Skeletal muscle tissue (tissue), 4 donors: ENCODE results near the gene CERK. TPM values are rescaled to one million over a fixed set of nuclear protein-coding genes. Genes with fewer than 3 reads are reported as not detected.

Experiments
- H3K27ac ChIP-seq: one replicate; pipeline ENCODE4 v1.7.0; 2013; ENCODE audit warnings: mild to moderate bottlenecking, low read depth, low read length, inconsistent platforms
- H3K27me3 ChIP-seq, 3 donors: one replicate each; pipeline ENCODE4 v1.7.0; 2013; ENCODE audit warnings: low read length in 3 of 3; ENCODE audit not compliant: control insufficient read depth in 3 of 3, insufficient read depth in 3 of 3
- H3K36me3 ChIP-seq, 3 donors: one replicate each; pipeline ENCODE4 v1.7.0; 2013; ENCODE audit warnings: low read length in 3 of 3; ENCODE audit not compliant: control insufficient read depth in 3 of 3, insufficient read depth in 3 of 3
- H3K4me1 ChIP-seq, 3 donors: one replicate each; pipeline ENCODE4 v1.7.0; 2013; ENCODE audit warnings: low read length in 3 of 3, mild to moderate bottlenecking in 3 of 3; ENCODE audit not compliant: control insufficient read depth in 3 of 3, insufficient read depth in 3 of 3
- H3K4me3 ChIP-seq, 3 donors: one replicate each; pipeline ENCODE4 v1.7.0; 2013; ENCODE audit warnings: low read length in 3 of 3
- H3K9ac ChIP-seq, 3 donors: one replicate each; pipeline ENCODE4 v1.7.0; 2013; ENCODE audit warnings: low read length in 3 of 3, mild to moderate bottlenecking in 3 of 3, moderate library complexity in 2 of 3, low read depth in 1 of 3
- H3K9me3 ChIP-seq, 3 donors: one replicate each; pipeline ENCODE4 v1.7.0; 2013; ENCODE audit warnings: low read length in 3 of 3; ENCODE audit not compliant: control insufficient read depth in 3 of 3
- total RNA-seq: library from RNA; depleted of rRNA; stranded (reverse); fragments of >200 nt; gene quantifications from one replicate; pipeline ENCODE4 v1.2.3, GENCODE V29; 2014
- donor health status: Osteomylitis.

Gene CERK
- total RNA-seq, 1 donor from 2014 or later: 18.3 TPM

- H3K9ac ChIP-seq: no peak overlapping the region
- H3K4me1 ChIP-seq: peaks cover 2 to 17% (median 3%) of the 10 kb centered on the region in 3 donors
- peaks cover 26 to 37% (median 30%) of the 10 kb centered on the region in 3 donors for H3K36me3 ChIP-seq
- H3K4me3 ChIP-seq: no peak overlapping the region
- H3K27ac ChIP-seq: no peak overlapping the region
- no peaks in the 10 kb centered on the region for H3K9me3 ChIP-seq
- no peaks in the 10 kb centered on the region for H3K27me3 ChIP-seq
Measured at GRCh38 chr22:46684706-46685105, 53.3 kb downstream of the CERK start.

GRCh38 chr22:46682011-46682731 lies 55.9 kb downstream of the CERK start:
- Histone ChIP-seq H3K4me3 (no peak overlapping the region), H3K4me1 (peaks cover 6 to 23% (median 13%) of the 10 kb centered on the region in 3 donors), H3K9ac (no peak overlapping the region), H3K27me3 (no peaks in the 10 kb centered on the region), H3K9me3 (no peaks in the 10 kb centered on the region), H3K36me3 (peaks cover 17 to 23% (median 21%) of the 10 kb centered on the region in 3 donors), H3K27ac (no peak overlapping the region)

DNA sequence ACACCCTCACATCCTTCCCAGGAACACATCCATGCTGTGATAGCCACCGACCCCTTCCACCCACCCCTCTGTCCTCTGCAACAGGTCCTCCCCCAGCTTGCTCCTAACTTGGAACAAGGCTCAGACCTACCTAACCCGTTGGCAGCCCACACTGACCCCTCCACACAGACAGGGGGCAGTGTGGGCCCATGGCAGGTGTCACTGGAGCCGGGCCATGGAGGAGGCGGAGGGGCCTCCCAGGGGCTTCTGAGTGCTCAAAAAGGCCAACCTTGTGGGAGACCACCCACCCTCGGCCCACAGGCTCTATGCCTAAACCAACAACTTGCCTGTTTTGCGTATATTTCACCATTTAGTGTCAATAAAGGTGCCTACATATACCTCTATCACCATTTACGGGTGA lies 57.0 kb downstream of the CERK start:
- Histone ChIP-seq H3K9me3 (no peaks in the 10 kb centered on the region), H3K36me3 (peaks cover 9 to 17% (median 12%) of the 10 kb centered on the region in 3 donors), H3K27ac (no peak overlapping the region), H3K4me3 (no peak overlapping the region), H3K4me1 (peaks cover 14 to 28% (median 24%) of the 10 kb centered on the region in 3 donors), H3K27me3 (no peaks in the 10 kb centered on the region), H3K9ac (no peak overlapping the region)

DNA sequence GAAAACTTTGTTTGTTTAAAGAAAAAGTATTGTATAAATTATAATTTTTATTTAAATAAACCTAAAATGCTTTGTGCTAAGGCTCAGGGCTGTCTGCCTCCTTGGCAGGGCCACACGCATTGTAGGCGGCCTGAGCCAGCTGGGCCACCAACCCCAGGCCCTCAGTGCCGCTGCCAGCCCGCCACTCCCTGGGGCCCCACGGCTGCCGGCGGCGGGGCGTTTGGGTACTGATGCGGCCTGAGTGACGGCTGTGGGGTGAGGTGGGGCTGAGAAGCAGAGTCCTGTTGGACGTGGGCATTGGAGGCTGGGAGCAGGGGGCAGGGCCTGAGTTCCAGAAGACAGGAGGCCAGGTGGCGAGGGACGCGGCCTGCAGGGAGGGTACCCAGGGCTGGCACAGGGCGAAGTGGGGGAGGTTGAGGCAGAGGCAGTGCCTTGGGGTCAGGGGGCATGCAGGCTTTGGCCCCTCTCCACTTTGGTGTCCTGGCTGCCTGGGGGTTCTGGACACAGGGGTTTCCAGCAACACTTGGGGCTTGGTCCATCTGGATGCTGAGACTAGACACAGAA lies 58.3 kb downstream of the CERK start:
- Histone ChIP-seq H3K9me3 (no peaks in the 10 kb centered on the region), H3K27me3 (no peaks in the 10 kb centered on the region), H3K36me3 (peaks cover 9 to 11% (median 9%) of the 10 kb centered on the region in 3 donors), H3K4me1 (peaks cover 11 to 27% (median 24%) of the 10 kb centered on the region in 3 donors), H3K27ac (no peak overlapping the region), H3K9ac (peak overlapping the region in 1 of 3 donors; percentile 8), H3K4me3 (no peak overlapping the region)

GRCh38 chr22:46678785-46679700 lies 59.0 kb downstream of the CERK start:
- no peak overlapping the region for H3K4me3 ChIP-seq
- no peaks in the 10 kb centered on the region for H3K9me3 ChIP-seq
- H3K27me3 ChIP-seq: no peaks in the 10 kb centered on the region
- no peak overlapping the region for H3K9ac ChIP-seq
- peak overlapping the region; percentile 58 for H3K27ac ChIP-seq
- H3K36me3 ChIP-seq: peaks cover 10 to 13% (median 11%) of the 10 kb centered on the region in 3 donors
- H3K4me1 ChIP-seq: peaks cover 11 to 28% (median 22%) of the 10 kb centered on the region in 3 donors

DNA sequence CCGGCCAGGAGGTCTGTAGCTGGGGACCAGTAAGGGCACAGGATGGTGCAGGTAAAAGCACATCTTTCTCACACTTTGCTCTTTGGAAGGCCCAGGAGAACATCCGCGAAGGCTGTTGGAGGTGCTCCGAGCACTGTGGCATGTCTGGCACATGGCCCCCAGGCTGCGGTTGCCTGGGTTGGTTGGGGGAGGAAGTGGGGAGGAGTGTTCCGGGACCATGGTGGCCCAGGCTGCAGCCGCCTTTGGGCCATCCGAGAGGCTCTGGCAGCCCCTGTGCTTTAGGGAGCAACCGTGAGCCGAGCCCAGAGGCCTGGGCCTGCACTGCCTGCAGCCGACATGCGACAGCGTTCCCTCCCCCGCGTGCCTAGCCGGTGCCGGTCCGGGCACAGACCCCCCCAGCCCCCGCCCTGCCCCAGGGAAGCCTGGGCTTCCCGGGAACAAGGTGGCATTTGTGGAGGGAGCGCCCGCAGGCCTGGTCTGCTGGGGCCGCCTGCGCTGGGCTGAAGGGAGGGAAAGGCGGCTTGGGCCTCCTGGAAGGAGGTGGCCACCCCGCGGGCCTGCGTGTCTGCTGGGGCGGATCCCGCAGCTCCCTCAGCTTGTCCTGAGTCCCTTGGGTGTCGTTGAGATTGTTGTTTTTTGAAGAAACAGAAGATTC lies 59.9 kb downstream of the CERK start:
- H3K27me3 ChIP-seq: no peaks in the 10 kb centered on the region
- H3K9me3 ChIP-seq: no peaks in the 10 kb centered on the region
- H3K4me3 ChIP-seq: no peak overlapping the region
- peaks cover 12 to 18% (median 13%) of the 10 kb centered on the region in 3 donors for H3K36me3 ChIP-seq
- H3K27ac ChIP-seq: peak overlapping the region; percentile 58
- peak overlapping the region in 1 of 3 donors; percentile 33 for H3K9ac ChIP-seq
- H3K4me1 ChIP-seq: peaks cover 11 to 31% (median 30%) of the 10 kb centered on the region in 3 donors

DNA sequence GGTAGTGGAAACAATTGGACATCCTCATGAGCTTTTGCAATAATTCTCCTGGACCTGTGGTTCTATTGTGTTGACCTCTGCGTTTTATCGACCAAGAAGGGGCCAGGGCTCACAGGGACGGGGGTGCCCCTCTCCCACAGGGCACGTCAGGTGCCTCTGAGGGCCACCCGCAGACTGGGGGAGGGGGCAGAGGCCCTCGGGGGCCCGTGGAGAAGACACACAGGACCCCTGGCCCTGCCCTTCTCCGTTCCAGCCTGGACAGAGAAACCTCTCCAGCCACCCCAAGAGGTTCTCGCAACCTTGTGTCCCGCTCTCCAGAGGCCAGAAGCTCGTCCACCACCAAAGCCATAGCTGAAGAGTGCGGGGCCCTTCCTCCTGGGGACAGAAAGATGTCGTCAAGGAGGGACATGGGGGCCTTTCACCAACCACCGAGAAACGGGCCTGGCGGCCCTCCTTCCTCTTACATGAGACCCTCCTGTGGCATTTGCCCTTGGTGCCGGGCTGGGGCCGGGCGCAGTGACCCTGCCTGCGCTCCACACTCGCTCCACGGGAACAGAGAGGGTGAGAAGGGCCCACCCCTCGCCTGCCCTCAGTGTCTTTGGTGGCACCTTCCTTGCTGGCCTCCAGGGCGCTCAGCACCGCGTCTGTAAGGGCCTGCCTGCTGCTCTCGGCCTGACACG lies 60.6 kb downstream of the CERK start:
- H3K27ac ChIP-seq: peak overlapping the region; percentile 19
- H3K9me3 ChIP-seq: no peaks in the 10 kb centered on the region
- peak overlapping the region in 1 of 3 donors; percentile 45 for H3K9ac ChIP-seq
- H3K4me3 ChIP-seq: no peak overlapping the region
- no peaks in the 10 kb centered on the region for H3K27me3 ChIP-seq
- H3K4me1 ChIP-seq: peaks cover 14 to 31% (median 31%) of the 10 kb centered on the region in 3 donors
- peaks cover 11 to 18% (median 12%) of the 10 kb centered on the region in 3 donors for H3K36me3 ChIP-seq

GRCh38 chr22:46676881-46677280 lies 61.2 kb downstream of the CERK start:
- Histone ChIP-seq H3K4me3 (no peak overlapping the region), H3K36me3 (peaks cover 10 to 18% (median 12%) of the 10 kb centered on the region in 3 donors), H3K27ac (peak overlapping the region; percentile 51), H3K4me1 (peaks cover 14 to 31% (median 30%) of the 10 kb centered on the region in 3 donors), H3K27me3 (no peaks in the 10 kb centered on the region), H3K9me3 (no peaks in the 10 kb centered on the region), H3K9ac (no peak overlapping the region)

GRCh38 chr22:46676479-46676878 lies 61.6 kb downstream of the CERK start:
- peak overlapping the region; percentile 51 for H3K27ac ChIP-seq
- H3K4me1 ChIP-seq: peaks cover 14 to 31% (median 29%) of the 10 kb centered on the region in 3 donors
- H3K9ac ChIP-seq: peak overlapping the region in 1 of 3 donors; percentile 54

More at GRCh38 chr22:46676479-46676878, 61.6 kb downstream of the CERK start:
- H3K9me3 ChIP-seq: no peaks in the 10 kb centered on the region
- no peak overlapping the region for H3K4me3 ChIP-seq
- peaks cover 10 to 18% (median 12%) of the 10 kb centered on the region in 3 donors for H3K36me3 ChIP-seq
- H3K27me3 ChIP-seq: no peaks in the 10 kb centered on the region
